Loucy (cell line): ENCODE data around the gene GALNT18.

Source experiments
- H2AFZ ChIP-seq: fragments of 200-600 bp; sonication (generic); 2 replicates; pipeline ENCODE4 v1.6.0; 2016; ENCODE audit warnings: antibody characterized with exemption, mild to moderate bottlenecking, low read length, moderate library complexity
- H3F3A ChIP-seq: fragments of 200-600 bp; 2 replicates; pipeline ENCODE4 v1.6.0; 2016; ENCODE audit warnings: antibody characterized with exemption, low read depth, mild to moderate bottlenecking
- H3K27me3 ChIP-seq: fragments of 200-600 bp; sonication (generic); 2 replicates; pipeline ENCODE4 v1.6.1; 2014; ENCODE audit warnings: low read length, mild to moderate bottlenecking; ENCODE audit not compliant: insufficient read depth, poor library complexity, severe bottlenecking
- H3K36me3 ChIP-seq: fragments of 200-600 bp; sonication (generic); 2 replicates; pipeline ENCODE4 v1.6.1; 2016; ENCODE audit warnings: low read length; ENCODE audit not compliant: insufficient read depth
- H3K4me1 ChIP-seq: fragments of 200-600 bp; sonication (generic); 2 replicates; pipeline ENCODE4 v1.5.1; 2014; ENCODE audit warnings: low read length, mild to moderate bottlenecking; ENCODE audit not compliant: insufficient read depth, poor library complexity, severe bottlenecking
- H3K4me2 ChIP-seq: fragments of 200-600 bp; sonication (generic); 2 replicates; pipeline ENCODE4 v1.6.0; 2014; ENCODE audit warnings: antibody characterized with exemption, low read length, low read depth, mild to moderate bottlenecking; ENCODE audit not compliant: poor library complexity, severe bottlenecking
- H3K4me3 ChIP-seq: fragments of 200-600 bp; sonication (generic); 2 replicates; pipeline ENCODE4 v1.5.1; 2014; ENCODE audit warnings: low read length, mild to moderate bottlenecking, mixed read lengths; ENCODE audit not compliant: poor library complexity, severe bottlenecking
- H3K79me2 ChIP-seq: fragments of 200-600 bp; sonication (generic); 2 replicates; pipeline ENCODE4 v1.6.1; 2014; ENCODE audit warnings: low read length; ENCODE audit not compliant: insufficient read depth
- H3K9ac ChIP-seq: fragments of 200-600 bp; sonication (generic); 2 replicates; pipeline ENCODE4 v1.6.0; 2014; ENCODE audit warnings: mild to moderate bottlenecking, low read depth, low read length, moderate library complexity; ENCODE audit not compliant: poor library complexity, severe bottlenecking
- H3K9me2 ChIP-seq: fragments of 200-600 bp; sonication (generic); replicated peaks from 2 replicates; pipeline ENCODE4 v1.6.1; 2016; ENCODE audit warnings: low read depth, low read length, mixed read lengths
- H3K9me3 ChIP-seq: fragments of 200-600 bp; sonication (generic); 2 replicates; pipeline ENCODE4 v1.6.1; 2014; ENCODE audit warnings: mild to moderate bottlenecking, antibody characterized with exemption, low read length, low read depth; ENCODE audit not compliant: insufficient read depth
- H4K20me1 ChIP-seq: fragments of 200-600 bp; sonication (generic); 2 replicates; pipeline ENCODE4 v1.6.0; 2014; ENCODE audit warnings: antibody characterized with exemption, low read length, mild to moderate bottlenecking; ENCODE audit not compliant: insufficient read depth, poor library complexity, severe bottlenecking
- EZH2phosphoT487 ChIP-seq: fragments of 200-600 bp; IDR thresholded peaks from 2 replicates; pipeline ENCODE4 v1.6.1; 2018; ENCODE audit warnings: antibody characterized with exemption, mild to moderate bottlenecking, moderate library complexity, borderline replicate concordance
- TF ChIP-seq, protein P1 (sequence below): fragments of 200-600 bp; sonication (generic); conservative IDR thresholded peaks from 2 replicates; pipeline ENCODE4 v1.5.1; 2014; ENCODE audit warnings: mild to moderate bottlenecking, antibody characterized with exemption, low read length

GALNT18 gene

DNA sequence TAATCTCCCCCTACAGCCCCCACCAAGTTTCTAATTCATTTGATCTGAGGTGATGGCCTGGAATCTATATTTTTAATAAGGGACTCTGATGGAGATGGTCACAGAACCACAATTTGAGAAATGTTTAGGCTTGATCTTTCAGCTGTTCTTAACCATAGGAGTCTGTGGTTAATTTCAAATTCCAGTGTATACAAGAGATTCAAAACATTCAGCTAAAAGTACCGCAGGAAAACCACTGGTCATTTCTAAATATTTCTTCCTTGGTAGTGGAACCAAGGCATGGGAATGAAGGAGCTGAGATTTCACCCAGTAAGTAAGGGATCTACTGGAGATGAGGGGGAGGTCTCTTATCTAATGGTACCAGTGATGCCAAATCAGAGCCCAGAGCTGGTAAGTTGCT is 18.3 kb upstream of the GALNT18 start:
- Histone ChIP-seq H3K79me2 (no peaks in the 10 kb centered on the region), H3K4me2 (no peak overlapping the region), H4K20me1 (no peaks in the 10 kb centered on the region), H3F3A (no peaks in the 10 kb centered on the region), H2AFZ (no peak overlapping the region), H3K27me3 (no peaks in the 10 kb centered on the region), H3K36me3 (no peaks in the 10 kb centered on the region), H3K4me1 (no peaks in the 10 kb centered on the region), H3K4me3 (no peak overlapping the region), H3K9me3 (no peaks in the 10 kb centered on the region), H3K9ac (no peak overlapping the region), H3K9me2 (no peaks in the 10 kb centered on the region)
- TF ChIP-seq EZH2phosphoT487 = no peak
- TF ChIP-seq, protein P1, sequence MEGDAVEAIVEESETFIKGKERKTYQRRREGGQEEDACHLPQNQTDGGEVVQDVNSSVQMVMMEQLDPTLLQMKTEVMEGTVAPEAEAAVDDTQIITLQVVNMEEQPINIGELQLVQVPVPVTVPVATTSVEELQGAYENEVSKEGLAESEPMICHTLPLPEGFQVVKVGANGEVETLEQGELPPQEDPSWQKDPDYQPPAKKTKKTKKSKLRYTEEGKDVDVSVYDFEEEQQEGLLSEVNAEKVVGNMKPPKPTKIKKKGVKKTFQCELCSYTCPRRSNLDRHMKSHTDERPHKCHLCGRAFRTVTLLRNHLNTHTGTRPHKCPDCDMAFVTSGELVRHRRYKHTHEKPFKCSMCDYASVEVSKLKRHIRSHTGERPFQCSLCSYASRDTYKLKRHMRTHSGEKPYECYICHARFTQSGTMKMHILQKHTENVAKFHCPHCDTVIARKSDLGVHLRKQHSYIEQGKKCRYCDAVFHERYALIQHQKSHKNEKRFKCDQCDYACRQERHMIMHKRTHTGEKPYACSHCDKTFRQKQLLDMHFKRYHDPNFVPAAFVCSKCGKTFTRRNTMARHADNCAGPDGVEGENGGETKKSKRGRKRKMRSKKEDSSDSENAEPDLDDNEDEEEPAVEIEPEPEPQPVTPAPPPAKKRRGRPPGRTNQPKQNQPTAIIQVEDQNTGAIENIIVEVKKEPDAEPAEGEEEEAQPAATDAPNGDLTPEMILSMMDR = no peak

DNA sequence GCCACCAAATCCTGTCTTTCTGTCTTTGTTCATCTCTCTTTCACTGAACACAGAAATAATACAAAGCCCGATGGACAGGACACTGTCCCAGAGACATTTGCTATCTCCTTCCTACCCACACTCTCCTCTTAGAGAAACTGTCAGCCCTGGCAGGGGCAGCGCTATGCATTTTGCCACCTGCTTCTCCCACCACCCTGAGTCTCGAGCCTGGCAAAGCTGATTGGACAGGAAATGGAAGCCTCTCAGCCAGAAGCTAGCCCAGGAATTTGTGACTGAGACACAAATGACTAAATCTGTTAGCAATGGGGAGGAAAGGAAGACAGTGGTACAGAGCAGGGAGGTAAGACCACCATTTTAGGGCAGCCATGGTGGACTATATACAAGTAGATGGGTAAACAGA is 14.9 kb upstream of the GALNT18 start:
- no peak overlapping the region for H2AFZ ChIP-seq
- H4K20me1 ChIP-seq = no peaks in the 10 kb centered on the region
- no peaks in the 10 kb centered on the region for H3K9me2 ChIP-seq
- no peaks in the 10 kb centered on the region for H3K27me3 ChIP-seq
- H3K4me1 ChIP-seq = peaks cover 4% of the 10 kb centered on the region
- no peak overlapping the region for H3K4me2 ChIP-seq
- TF ChIP-seq, protein P1 = no peak
- no peak for TF ChIP-seq EZH2phosphoT487
- H3K4me3 ChIP-seq = no peak overlapping the region
- H3K36me3 ChIP-seq = no peaks in the 10 kb centered on the region
- no peak overlapping the region for H3K9ac ChIP-seq
- H3F3A ChIP-seq = no peaks in the 10 kb centered on the region
- no peaks in the 10 kb centered on the region for H3K9me3 ChIP-seq
- H3K79me2 ChIP-seq = no peaks in the 10 kb centered on the region

DNA sequence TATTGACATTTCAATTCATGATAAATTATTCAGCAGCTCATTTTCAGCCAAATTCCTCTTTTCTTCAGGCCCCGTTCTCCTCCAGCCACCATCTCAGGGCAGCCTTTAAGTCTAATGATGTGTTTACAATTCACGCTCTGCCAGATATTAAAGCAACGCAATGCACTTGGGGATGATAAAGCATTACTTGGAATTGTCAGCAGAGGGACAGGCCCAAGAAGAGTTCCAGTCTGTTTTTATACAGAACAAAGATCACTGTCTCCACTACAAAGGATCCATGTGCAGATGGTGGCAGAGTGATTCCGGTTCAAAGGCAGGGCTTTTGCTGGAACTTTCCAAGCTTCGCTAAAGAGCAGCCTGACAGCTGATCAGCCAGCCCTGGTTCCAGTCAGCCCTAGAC is 13.6 kb upstream of the GALNT18 start:
- H3K36me3 ChIP-seq = no peaks in the 10 kb centered on the region
- no peaks in the 10 kb centered on the region for H3K27me3 ChIP-seq
- TF ChIP-seq, protein P1 = no peak
- TF ChIP-seq EZH2phosphoT487 = no peak
- no peak overlapping the region for H3K9ac ChIP-seq
- H4K20me1 ChIP-seq = no peaks in the 10 kb centered on the region
- H3K4me1 ChIP-seq = peaks cover 4% of the 10 kb centered on the region
- no peaks in the 10 kb centered on the region for H3K79me2 ChIP-seq
- no peak overlapping the region for H2AFZ ChIP-seq
- H3K9me3 ChIP-seq = no peaks in the 10 kb centered on the region
- H3F3A ChIP-seq = no peaks in the 10 kb centered on the region
- no peak overlapping the region for H3K4me3 ChIP-seq
- H3K9me2 ChIP-seq = no peaks in the 10 kb centered on the region
- no peak overlapping the region for H3K4me2 ChIP-seq
